ENCODE results near the gene CERK. TPM values are rescaled to one million over a fixed set of nuclear protein-coding genes. Genes with fewer than 3 reads are reported as not detected.
A peak's percentile ranks its signal among the peaks of the same experiment; 100 is the strongest.

Gene CERK
- total RNA-seq, 1 donor from 2014 or later, result 42.0 TPM

DNA sequence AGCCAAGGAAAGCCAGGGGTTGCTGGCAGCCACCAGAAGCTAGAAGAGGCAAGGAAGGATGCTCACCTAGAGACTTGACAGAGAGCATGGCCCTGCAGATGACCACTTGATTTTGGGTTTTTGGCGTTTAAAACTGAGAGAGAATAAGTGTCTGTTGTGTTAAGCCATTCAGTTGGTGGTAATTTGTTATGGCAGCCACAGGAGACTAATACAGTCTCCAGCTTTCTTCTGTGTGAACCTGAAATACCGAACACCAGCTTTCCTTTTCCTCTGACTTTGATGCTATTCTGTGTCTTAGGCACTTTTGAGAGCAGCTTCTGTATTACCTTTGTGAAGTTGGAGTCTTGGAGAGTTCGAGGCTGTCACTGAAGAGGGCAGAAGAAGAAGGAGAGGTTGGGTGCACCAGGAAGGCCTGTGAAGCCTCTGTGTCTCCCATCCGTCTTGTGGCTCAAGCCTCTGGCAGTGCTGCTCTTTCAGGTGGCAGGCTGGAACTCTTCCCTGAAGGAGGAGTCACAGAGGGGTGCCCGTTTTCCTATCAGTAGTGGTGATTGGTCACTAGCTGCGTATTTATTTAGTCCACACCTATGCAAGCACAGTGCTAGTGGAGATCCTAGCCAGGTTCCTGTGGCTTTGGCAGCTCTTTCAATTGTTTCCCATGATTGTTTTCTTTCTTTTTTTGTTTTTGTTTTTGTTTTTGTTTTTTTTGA is 26.9 kb upstream of the CERK start:
- no peak for DNase-seq

DNA sequence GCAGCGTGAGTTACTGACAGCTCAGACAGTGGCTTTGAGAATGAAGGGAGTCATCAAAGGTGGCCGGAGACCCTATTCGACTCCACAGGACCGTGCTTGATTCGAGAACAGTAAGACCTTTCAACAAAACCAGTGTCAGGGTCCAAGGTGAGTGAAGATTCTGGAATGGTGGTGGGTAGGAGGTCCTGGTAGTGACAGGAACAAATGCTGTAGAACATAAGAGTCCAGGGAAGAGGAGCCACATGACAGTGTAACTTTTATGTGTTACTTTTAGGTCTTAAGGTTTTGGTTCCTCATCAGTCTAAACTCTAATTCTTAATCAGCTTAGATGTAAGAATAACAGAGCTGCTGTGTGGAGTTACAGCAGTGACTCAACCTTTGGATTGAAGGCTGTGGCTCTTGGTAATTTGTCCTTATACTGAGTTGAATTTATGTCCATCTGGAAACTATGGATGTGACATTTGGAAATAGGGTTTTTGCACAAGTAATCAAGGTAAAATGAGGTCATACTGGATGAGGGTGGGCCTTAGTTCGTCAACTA is 26.2 kb upstream of the CERK start:
- DNase-seq, result no peak

DNA sequence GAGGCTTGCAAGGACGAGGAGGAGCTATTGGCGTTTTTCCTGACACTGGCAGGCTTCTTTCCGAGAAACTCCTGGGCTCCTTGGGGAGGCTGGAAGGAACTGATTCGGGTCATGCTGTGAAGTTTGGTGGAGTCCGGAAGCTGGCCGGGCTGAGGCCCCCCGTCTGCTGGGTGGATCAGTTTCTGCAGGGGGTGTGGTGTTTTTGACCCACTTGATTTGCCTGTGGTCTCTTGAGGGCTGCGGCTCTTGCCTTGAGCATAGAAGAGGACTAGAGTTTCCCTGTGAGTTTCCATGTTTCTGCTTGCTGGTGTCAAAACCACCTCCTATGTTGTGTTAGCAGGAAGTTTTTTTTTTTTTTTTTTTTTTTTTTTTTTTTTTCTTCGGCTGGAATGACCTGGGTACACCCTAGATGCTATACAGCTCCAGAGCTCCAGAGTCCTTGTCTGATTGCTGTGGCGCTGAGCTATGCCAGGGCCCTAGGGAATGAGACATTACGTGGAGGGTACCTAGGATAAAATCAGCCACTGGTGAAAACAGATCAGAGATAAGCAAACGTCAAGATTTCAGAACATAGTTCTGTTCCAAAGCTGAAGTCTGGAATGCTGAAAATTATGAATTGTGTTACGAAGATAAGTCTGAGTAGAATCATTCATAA is 25.1 kb upstream of the CERK start:
- no peak for DNase-seq

GRCh38 chr22:46762238-46763050 is 24.4 kb upstream of the CERK start, which contains the start of gene TBC1D22A:
TSS of gene TBC1D22A (plus strand) at chr22:46762650. CDS start at chr22:46762787, 137 bp downstream.
- DNase-seq, result peak; percentile 87

DNA sequence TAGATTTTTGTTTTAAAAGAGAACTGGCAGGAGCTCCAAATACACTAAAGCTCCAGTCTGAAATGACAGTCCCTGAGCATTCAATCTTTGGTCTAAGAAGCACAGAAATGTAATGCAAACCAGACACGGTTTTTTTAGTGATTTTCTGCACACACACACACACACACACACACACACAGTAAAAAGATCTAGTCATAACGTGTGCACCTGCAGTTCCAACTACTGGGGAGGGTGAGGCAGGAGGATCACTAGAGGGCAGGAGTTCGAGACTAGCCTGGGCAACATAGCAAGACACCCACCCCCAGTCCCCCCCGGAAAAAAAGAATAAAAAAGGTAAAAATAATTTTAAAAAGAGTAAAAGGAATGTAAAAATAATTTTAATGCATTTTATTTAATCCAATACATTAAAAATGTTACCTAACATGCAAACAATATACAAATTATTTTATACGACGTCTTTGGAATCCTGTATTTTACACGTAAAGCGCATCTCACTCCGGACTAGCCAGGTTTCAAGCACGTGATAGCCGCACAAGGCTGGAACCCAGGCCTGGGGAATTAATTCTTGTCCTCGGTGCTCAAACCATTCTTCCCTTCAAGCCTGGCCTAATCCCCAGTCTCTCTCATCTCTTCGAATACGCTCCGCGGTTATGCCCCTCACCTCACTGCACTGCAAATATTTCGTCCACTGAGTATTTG is 23.6 kb upstream of the CERK start:
- no peak for DNase-seq

DNA sequence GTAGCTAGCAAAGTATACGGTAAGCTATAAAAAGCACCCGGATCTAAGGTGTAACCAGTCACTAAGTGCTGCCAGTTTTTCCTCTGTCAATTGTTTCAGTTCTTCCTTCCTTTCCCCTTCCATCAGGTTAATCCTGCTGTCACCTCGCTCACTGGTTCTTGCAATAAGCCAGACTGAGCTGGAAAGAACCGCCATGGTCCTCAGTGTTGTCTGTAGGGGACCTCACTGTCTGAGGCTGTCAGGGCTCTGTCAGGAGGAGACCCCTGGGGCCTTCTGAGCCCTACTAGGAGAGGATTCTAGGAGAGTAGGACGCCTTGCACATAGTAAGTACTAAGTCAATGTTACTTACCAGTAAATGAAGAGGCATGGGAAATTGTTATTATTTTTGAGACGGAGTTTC is 23.0 kb upstream of the CERK start:
- no peak for DNase-seq

- no peak for DNase-seq
Measured at GRCh38 chr22:46758867-46759290, 20.8 kb upstream of the CERK start.

- DNase-seq, result no peak
Measured at GRCh38 chr22:46758121-46758520, 20.1 kb upstream of the CERK start.

GRCh38 chr22:46757104-46757503 is 19.1 kb upstream of the CERK start:
- DNase-seq, result no peak

- no peak for DNase-seq
Measured at GRCh38 chr22:46756097-46756496, 18.0 kb upstream of the CERK start.

DNA sequence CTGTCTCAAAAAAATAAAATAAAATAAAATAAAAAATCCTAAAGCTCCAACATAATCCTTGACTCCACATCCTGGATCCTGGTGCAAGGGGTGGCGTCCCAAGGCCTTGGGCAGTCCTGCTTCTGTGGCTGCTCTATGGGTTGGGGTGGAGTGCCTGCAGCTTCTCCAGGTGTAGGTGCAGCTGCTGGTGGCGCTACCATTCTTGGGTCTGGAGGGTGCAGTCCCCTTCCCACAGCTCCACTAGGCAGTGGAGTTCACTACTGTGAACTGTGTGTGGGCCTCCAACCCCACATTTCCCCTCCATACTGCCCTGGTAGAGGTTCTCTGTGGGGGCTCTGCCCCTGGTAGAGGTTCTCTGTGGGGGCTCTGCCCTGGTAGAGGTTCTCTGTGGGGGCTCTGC is 17.5 kb upstream of the CERK start:
- DNase-seq, result no peak

GRCh38 chr22:46754826-46755225 is 16.8 kb upstream of the CERK start:
- no peak for DNase-seq

- DNase-seq, result no peak
Measured at GRCh38 chr22:46754110-46754799, 16.2 kb upstream of the CERK start.

- no peak for DNase-seq
Measured at GRCh38 chr22:46753761-46754109, 15.7 kb upstream of the CERK start.

- DNase-seq, result no peak
Measured at GRCh38 chr22:46753360-46753759, 15.3 kb upstream of the CERK start.

- no peak for DNase-seq
Measured at GRCh38 chr22:46752988-46753310, 14.9 kb upstream of the CERK start.

- DNase-seq, result no peak
Measured at GRCh38 chr22:46752286-46752987, 14.4 kb upstream of the CERK start.

- no peak for DNase-seq
Measured at GRCh38 chr22:46750863-46751443, 12.9 kb upstream of the CERK start.

DNA sequence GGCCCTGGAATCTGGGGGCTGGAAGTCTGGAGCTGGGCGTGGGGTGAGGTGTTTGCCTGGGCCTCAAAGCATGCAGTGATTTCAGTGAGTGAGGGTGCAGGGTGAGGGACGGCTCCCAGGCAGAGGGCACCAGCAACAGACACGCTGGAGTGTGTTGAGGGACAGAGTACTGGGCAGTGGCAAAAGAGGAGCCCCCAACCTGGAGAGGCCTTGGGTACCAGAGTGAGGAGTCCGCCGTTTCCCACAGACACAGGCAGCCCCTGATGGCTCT is 12.4 kb upstream of the CERK start:
- no peak for DNase-seq

DNA sequence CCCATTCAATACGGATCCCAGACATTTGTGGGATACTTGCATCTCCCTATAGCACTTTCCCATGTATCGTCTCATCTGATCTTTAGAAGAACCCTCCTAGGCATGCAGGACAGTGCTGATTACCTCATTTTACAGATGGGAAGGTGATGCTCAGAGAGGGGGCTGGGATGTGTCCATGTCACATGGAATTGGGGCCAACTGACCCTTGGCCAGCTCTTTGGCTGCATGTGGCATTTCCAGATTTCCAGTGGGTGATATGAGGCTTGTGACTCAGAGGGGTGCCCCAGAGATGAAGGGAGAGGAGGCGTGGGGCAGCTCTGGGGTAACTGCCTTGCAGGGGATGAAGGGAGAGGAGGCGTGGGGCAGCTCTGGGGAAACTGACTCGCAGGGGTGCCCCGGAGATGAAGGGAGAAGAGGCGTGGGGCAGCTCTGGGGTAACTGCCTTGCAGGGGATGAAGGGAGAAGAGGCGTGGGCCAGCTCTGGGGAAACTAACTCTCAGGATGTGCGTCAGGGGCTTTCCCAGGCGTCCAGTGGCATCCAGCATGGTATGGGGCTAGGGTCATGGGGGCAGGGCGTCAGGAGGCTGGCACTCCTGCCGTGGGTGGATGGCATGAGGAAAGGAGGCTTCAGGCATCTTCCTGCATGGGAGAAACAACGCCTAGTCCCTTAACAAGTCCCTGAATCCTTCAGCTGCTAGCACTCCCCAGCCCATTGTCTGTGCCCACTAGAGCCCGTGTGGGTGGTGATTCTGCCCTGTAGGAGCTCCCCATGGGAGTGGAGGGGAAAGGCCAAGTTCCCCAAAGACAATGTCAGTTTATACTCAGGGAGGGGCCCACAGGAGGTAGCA is 11.9 kb upstream of the CERK start:
- DNase-seq, result no peak

All from occipital lobe (tissue), 2 donors.